COLO668 (cell line): ENCODE results near the gene VASP.

Source experiments
- DNase-seq: peaks from one replicate; lab custom pipeline; 2025; ENCODE audit not compliant: unreplicated experiment; lab: John Stamatoyannopoulos, UW

Gene VASP

DNA sequence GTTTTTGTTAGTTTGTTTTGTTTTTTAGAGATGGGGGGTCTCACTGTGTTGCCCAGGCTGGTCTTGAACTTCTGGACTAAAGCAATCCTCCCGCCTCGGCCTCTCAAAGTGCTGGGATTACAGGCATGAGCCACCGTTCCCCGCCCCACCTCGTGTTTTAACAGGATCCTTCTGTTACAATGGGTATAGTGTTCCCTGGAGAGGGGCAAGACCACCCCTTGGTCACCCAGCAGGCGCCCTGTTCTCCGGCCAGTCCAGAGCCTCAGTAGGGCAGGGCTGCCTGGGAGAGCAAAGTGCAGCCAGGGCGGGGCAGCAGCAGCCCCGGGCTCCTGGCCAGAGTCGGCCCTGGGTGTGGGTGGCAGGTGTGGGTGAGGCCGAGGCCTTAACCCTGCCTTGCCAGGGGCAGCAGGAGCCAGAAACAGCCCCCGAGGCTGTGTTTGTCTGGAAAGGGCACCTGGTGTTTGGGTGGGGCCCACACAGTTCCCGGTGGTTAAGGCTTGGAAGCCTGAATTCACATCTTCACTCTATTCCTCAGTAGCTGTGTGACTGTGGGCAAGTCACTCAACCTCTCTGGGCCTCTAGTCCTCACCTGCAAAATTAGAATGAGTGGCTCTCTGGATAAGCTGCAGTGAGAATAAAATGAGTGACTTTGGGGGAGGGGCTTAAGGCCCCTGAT is 7.2 kb downstream of the VASP start:
- DNase-seq, result peak; percentile 81

- no peak for DNase-seq
Measured at GRCh38 chr19:45515081-45515624, 7.9 kb downstream of the VASP start.

DNA sequence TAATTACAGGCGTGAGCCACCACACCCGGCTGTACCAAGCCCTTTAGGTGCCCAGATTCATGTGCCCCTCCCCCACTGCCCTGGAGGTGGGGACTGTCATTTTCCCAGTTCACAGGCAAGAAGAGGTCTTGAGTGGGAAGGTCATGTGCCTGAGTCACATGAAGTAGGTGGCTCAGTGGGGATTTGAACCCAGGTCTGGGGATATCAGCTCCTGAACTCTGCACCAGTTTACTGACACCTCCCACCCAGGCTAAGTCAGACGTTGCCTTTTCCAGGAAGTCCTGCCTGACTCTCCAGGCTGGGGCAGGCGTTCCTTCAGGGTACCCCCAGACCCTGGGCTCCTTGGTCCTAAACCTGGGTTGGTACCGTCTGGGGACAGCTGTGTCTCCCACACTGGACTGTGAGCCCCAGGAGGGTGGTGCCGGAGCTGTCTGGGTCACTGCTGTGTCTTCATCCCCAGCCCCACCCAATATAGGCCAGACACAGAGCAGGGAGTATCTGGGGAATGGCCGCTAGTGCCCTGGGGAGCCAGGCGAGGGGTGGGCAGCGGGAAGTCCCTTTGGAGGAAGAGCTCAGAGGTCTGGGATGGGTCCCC is 8.6 kb downstream of the VASP start:
- peak; percentile 2 for DNase-seq

DNA sequence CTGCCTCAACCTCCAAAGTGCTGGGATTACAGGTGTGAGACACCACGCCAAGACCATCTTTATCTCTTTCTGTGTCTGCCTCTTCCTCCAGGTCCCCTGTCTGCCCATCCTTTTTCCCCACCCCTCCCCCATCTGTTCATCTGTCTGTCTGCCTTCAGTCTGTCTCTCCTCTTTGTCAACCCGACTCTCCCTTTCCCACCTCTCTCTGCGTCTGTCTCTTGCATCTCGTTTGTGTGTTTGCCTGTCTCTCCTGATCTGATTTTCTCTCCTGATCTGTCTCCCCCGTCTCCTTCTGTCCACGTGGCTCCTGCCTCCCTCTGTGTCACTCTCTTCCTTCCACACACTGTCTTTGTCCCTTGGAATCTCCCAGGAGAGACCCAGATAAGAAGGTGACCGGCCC is 10.0 kb downstream of the VASP start:
- no peak for DNase-seq

DNA sequence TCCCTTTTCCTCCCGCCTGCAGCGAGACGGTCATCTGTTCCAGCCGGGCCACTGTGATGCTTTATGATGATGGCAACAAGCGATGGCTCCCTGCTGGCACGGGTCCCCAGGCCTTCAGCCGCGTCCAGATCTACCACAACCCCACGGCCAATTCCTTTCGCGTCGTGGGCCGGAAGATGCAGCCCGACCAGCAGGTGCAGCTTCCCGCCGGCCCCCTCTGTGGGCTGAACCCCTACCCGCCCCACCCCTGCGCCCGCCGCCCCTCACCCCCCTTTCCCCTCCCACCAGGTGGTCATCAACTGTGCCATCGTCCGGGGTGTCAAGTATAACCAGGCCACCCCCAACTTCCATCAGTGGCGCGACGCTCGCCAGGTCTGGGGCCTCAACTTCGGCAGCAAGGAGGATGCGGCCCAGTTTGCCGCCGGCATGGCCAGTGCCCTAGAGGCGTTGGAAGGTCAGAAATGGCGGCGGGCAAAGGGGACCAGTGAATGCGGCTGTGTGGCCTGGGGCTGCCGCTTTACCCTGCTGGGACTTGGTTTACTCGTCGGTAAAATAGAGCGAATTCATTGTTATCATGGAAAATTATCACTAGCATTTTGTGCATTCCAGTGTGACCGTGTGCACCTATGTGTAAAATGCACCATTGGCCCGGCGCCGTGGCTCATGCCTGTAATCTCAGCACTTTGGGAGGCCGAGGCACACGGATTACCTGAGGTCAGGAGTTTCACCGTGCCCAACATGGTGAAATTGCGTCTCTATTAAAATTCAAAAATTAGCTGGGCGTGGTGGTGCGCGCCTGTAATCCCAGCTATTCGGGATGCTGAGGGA is 10.6 kb downstream of the VASP start:
- no peak for DNase-seq

DNA sequence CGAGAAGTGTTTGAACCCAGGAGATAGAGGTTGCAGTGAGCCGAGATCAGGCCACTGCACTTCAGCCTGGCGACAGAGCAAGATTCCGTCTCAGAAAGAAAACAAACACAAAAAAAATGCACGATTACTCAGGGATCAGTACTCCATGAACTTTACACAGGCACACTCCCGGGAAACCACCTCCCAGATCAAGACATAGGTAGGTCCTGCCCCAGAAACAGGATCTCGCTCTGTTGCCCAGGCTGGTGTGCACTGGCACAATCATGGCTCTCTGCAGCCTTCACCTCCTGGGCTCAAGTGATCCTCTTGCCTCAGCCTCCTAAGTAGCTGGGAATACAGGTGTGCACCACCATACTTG is 11.2 kb downstream of the VASP start:
- DNase-seq, result no peak

- DNase-seq, result no peak
Measured at GRCh38 chr19:45522010-45522941, 15.0 kb downstream of the VASP start.

- peak; percentile 68 for DNase-seq
Measured at GRCh38 chr19:45523642-45524256, 16.5 kb downstream of the VASP start.

DNA sequence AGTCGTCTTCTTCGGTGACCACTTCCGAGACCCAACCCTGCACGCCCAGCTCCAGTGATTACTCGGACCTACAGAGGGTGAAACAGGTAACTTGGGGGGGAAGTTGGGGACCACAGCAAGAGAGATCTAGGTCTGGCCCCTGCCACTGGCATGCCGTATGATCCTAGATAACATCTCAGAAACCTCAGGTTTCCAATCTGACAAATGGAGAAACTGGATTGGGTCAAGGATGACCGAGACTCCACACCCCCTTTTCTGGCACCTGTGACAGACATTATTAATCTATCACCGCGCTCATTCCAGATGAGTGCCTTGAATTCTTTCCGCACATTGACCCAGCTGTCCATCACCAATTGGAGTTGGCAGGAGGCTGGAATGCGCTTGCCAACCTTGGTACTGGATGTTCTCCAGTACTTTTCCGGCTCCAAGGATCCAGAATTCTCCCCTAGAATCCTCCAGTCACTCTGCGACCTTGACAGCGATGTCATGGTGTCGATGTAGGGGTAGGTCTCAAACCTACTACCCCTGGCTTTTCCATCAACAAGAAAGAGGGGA is 17.4 kb downstream of the VASP start:
- DNase-seq, result no peak

GRCh38 chr19:45526143-45526542 is 18.9 kb downstream of the VASP start:
- peak; percentile 41 for DNase-seq

DNA sequence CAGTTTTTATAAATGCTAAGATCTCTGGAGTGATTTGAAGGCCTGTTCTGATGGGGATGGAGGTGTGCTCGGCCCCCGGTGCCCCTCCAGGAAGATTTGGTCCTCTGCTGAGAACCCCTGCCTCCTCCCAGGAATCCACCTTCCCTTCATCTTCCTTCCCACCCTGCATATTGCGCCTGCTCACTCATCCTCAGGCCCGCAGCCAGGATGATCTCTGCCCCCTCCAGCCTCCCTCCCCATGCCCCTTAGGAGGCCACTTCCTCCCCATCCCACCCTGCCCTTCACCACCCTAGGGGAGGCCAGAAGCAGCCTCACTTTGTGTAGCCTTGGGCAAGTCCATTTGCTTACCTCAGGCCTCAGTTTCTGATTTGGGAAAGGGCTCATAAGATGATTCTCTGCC is 19.7 kb downstream of the VASP start:
- DNase-seq, result no peak

DNA sequence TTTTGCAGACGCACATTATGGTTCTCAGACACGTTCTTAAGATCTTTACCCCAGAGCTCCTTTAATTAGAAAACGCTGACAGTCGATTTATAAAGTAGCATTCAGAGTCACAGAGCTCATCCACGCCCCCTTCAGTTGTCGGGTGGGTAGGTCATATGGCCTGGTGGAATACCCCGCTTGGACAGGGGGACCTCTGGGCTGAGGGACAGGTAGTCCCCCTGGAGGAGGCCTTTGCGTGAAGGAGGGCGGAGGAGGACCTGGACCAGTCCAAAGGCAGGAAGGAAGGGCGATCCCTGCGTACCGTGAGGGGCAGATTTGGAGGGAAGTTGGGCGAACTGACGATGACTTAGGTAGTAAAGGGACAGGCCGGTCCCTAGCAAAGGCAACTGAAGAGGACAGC is 20.5 kb downstream of the VASP start:
- no peak for DNase-seq

GRCh38 chr19:45528149-45528743 is 21.0 kb downstream of the VASP start:
- DNase-seq, result peak; percentile 48

DNA sequence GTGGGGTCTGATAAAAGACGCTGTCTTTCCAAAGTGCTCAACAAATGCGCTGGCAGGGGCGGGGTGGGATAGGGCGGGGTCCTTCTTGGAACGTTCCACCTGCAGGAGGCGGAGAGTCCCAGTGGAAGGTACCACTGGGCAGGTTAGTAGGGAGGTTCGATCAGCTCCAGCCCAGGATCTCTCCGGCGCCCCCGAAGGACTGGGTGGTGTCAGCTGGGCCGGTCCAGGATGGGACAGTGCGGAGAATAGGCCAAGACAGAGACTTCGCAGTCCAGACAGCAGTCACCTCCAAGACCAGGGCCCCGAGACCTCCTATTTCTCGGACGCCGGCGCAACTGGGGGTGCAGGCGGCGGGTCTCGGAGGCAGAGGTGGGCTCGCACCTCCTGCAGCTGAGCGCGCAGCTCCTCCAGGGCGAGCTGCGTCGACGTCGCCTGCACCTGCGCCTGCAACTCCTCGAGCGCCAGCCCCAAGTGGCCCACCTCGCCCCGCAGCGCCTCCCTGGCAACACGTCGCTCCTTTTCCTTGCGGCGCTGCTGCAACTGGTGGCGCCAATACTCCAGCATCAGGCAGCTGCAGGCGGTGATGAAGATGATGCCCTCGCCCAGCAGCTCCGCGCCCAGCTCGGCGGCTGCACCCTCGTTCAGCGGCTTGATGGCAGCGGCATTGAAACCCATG is 21.6 kb downstream of the VASP start:
- peak; percentile 59 for DNase-seq

- no peak for DNase-seq
Measured at GRCh38 chr19:45529420-45529785, 22.1 kb downstream of the VASP start.

DNA sequence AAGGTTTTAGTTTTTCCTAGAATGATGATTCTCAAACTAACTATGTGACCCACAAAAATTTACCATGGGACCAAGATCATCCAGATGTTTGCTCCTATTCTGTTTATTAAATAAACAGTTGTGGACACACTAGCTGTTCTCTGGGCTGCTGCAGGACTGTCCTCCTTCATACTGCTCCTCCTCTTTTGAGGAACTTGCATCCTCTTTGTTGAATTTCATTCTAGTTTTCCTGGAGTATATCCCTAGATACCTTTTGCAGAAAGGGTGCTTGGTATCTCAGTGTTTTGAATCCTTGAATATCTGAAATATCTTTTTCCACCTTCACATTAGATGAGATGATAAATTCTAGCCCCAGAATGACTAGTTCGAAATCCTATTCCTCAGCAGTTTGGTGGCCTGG is 24.1 kb downstream of the VASP start:
- no peak for DNase-seq

DNA sequence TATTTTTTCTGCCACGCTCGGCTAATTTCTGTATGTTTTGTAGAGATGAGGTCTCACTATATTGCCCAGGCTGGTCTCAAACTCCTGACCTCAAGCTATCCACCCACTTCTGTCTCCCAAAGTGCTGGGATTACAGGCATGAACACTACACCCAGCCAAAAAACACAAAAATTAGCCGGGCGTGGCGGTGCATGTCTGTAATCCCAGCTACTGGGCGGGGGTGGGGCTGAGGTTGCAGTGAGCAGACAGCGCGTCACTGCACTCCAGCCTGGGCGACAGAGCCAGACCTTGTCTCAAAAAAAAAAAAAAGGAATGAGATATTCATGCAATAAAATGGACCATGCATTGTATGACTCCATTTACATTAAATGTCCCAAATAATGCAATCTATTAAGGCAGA is 32.2 kb downstream of the VASP start:
- DNase-seq, result no peak

GRCh38 chr19:45542234-45542668 is 35.0 kb downstream of the VASP start:
- no peak for DNase-seq

GRCh38 chr19:45547211-45547770 is 40.0 kb downstream of the VASP start:
- DNase-seq, result no peak
